ENCODE data around the gene GRHL1. TPM values are rescaled to one million over a fixed set of nuclear protein-coding genes. Genes with fewer than 3 reads are reported as not detected.

Gene GRHL1
- total and polyA plus RNA-seq, 4 donors: 3.6 to 13.7 (median 6.1) TPM

- TF ChIP-seq RXRA (IDR thresholded peaks at IDR 0.05) (no peak), FOXA1 (IDR thresholded peaks at IDR 0.05) (no peak), ZBTB33 (IDR thresholded peaks at IDR 0.05) (no peak)
- Histone ChIP-seq H3K27ac (ENCODE audit: low read depth in 1 of 2, low read length in 2 of 2) (no peak overlapping the region), H3K9me3 (ENCODE audit: control insufficient read depth in 4 of 4, low read length in 3 of 4) (no peaks in the 10 kb centered on the region), H3K4me1 (ENCODE audit: control insufficient read depth in 4 of 4, insufficient read depth in 4 of 4, low read length in 3 of 4) (peaks cover 11 to 32% (median 30%) of the 10 kb centered on the region in 4 donors), H3K36me3 (ENCODE audit: control insufficient read depth in 4 of 4, insufficient read depth in 3 of 4, low read depth in 1 of 4, low read length in 3 of 4) (no peaks in the 10 kb centered on the region), H3K27me3 (ENCODE audit: control insufficient read depth in 4 of 4, insufficient read depth in 4 of 4, low read length in 3 of 4) (no peaks in the 10 kb centered on the region), H3K9ac (ENCODE audit: low read depth in 1 of 2, low read length in 2 of 2) (no peak overlapping the region), H3K4me3 (ENCODE audit: low read depth in 1 of 3, low read length in 3 of 3) (peak overlapping the region in 1 of 3 donors; percentile 21)
- no peak for DNase-seq (ENCODE audit: low spot score)
- WGBS: 94% methylated on average over 9 of the region's 9 CpGs
Measured at GRCh38 chr2:10008809-10009176, 57.3 kb downstream of the GRHL1 start.

- Histone ChIP-seq H3K27ac (ENCODE audit: low read depth in 1 of 2, low read length in 2 of 2) (peak overlapping the region; percentile 80 to 86), H3K4me1 (ENCODE audit: control insufficient read depth in 4 of 4, insufficient read depth in 4 of 4, low read length in 3 of 4) (peaks cover 11 to 32% (median 30%) of the 10 kb centered on the region in 4 donors)
- TF ChIP-seq SP1 (IDR thresholded peaks at IDR 0.05) (no peak), CTCF (IDR thresholded peaks at IDR 0.05; ENCODE audit: low read depth, low read length, missing input control) (no peak), RXRA (IDR thresholded peaks at IDR 0.05) (no peak), ZBTB33 (IDR thresholded peaks at IDR 0.05) (no peak), EGR1 (IDR thresholded peaks at IDR 0.05; ENCODE audit: low read depth in 2 of 2) (no peak), MAX (IDR thresholded peaks at IDR 0.05) (no peak), FOXA2 (IDR thresholded peaks at IDR 0.05) (no peak)
Measured at GRCh38 chr2:10009271-10009810, 57.8 kb downstream of the GRHL1 start.

More at GRCh38 chr2:10009271-10009810, 57.8 kb downstream of the GRHL1 start:
- H3K36me3 ChIP-seq (ENCODE audit: control insufficient read depth in 4 of 4, insufficient read depth in 3 of 4, low read depth in 1 of 4, low read length in 3 of 4): no peaks in the 10 kb centered on the region
- no peaks in the 10 kb centered on the region for H3K27me3 ChIP-seq (ENCODE audit: control insufficient read depth in 4 of 4, insufficient read depth in 4 of 4, low read length in 3 of 4)
- peak overlapping the region in 1 of 2 donors; percentile 36 for H3K9ac ChIP-seq (ENCODE audit: low read depth in 1 of 2, low read length in 2 of 2)
- H3K4me3 ChIP-seq (ENCODE audit: low read depth in 1 of 3, low read length in 3 of 3): peak overlapping the region; percentile 12 to 37 (median 21)
- no peaks in the 10 kb centered on the region for H3K9me3 ChIP-seq (ENCODE audit: control insufficient read depth in 4 of 4, low read length in 3 of 4)
- 77% methylated on average over 19 of the region's 19 CpGs for WGBS
- DNase-seq (ENCODE audit: low spot score): no peak

All from liver (tissue), 9 donors.